NCI-H2029 treated with DMSO at 0.1 percent for 48 hours (cell line): ENCODE results near the gene PEX1.
"Not testable (repeated sequence)": the region's sequence is repeated elsewhere in the genome, so short reads cannot be mapped to it uniquely, and the experiment has no call there.

ENCODE experiments used
- DNase-seq: peaks from one replicate; lab custom pipeline; 2025; lab: John Stamatoyannopoulos, UW

PEX1 gene

GRCh38 chr7:92460510-92460909 is 67.8 kb downstream of the PEX1 start:
- no peak for DNase-seq

DNA sequence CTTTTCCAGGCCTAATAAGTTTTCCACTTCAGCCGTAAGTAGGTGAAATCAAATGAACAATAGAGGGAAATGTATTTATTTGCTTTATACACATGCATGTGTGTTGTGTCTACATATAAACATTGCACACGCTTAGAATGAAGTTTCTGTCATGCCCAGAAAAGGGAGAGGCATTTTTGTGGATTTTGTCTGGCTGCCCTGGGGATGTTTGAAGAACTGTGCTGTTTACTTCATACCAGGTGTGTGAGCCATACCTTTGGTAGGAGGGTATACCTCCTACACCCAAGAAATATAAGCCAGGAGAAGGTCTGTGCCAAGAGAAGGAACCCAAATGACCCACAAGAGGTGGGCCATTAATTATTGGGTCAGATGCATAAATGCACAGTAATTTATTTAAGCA is 68.2 kb downstream of the PEX1 start:
- no peak for DNase-seq

DNA sequence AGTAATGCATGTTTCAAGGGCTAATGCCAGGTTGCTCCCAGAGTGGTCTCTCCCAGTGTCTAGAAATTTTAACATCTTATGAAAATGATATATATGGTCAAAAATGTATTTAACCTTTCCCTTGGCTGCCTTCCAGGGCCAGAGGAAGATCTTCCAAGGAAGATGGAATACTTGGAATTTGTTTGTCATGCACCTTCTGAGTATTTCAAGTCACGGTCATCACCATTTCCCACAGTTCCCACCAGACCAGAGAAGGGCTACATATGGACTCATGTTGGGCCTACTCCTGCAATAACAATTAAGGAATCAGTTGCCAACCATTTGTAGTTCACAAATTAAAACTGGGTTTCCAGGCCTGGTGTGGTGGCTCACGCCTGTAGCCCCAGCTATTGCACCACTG is 72.1 kb downstream of the PEX1 start:
- DNase-seq = no peak

- DNase-seq = no peak
Measured at GRCh38 chr7:92451645-92452044, 76.7 kb downstream of the PEX1 start.

DNA sequence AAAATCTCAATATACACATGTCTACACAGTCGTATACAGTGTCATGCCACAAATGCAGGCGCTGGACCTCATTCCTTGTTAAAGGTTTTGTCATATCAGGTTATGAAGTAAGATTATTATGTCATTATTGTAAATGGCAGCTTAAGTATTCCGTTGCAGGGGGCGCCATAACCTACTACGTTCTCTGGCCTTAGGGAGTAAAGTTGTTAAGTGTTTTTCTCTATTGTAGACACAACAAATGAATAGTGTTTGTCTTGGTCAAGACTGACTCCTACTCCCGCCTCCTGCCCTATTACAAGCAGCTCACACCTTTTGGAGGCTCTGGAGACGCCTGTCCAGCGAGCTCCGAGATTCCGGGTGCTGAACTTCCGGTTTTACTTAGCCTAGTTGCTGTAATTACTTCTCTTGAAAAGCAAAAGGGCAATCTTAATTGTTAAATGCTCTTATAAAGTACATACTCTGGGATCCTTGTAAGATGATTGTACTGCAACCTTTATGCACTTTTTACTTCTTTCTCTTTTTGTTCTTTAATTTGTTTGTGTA is 80.0 kb downstream of the PEX1 start:
- peak; percentile 33 for DNase-seq

GRCh38 chr7:92447345-92448204 is 80.7 kb downstream of the PEX1 start, which contains the start of gene GATAD1:
Gene GATAD1 (plus strand): TSS chr7:92447482. CDS start chr7:92447730, 248 bp downstream.
- peak; percentile 33 for DNase-seq

GRCh38 chr7:92446869-92447344 is 81.4 kb downstream of the PEX1 start:
- DNase-seq = peak; percentile 80

DNA sequence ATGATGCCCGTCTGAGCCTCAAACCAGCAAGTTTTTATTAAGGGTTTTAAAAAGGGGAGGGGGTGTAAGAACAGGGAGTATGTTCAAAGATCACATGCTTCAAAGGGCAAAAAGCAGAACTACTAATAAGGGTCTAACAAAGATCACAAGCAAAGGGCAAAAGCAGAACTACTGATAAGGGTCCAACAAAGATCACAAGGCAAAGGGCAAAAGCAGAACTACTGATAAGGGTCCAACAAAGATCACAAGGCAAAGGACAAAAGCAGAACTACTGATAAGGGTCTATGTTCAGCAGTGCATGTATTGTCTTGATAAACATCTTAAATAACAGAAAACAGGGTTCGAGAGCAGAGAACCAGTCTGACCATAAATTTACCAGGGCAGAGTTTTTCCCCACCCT is 85.6 kb downstream of the PEX1 start:
- DNase-seq = not testable (repeated sequence)

GRCh38 chr7:92437956-92438491 is 90.3 kb downstream of the PEX1 start:
- DNase-seq = no peak
